Endothelial cell (in vitro differentiated cells): ENCODE results near the gene CDKN2AIP. TPM values are rescaled to one million over a fixed set of nuclear protein-coding genes. Genes with fewer than 3 reads are reported as not detected.
A peak's percentile ranks its signal among the peaks of the same experiment; 100 is the strongest.

ENCODE experiments used
- DNase-seq: peaks from one replicate; pipeline ENCODE4 v3.0.0; 2021; ENCODE audit warnings: low spot score
- H3K27ac Mint-ChIP-seq: one replicate; pipeline ENCODE4 v1.8.0; 2021; ENCODE audit warnings: mixed read lengths, inconsistent platforms; ENCODE audit not compliant: unreplicated experiment
- H3K27me3 Mint-ChIP-seq: one replicate; pipeline ENCODE4 v1.8.0; 2021; ENCODE audit warnings: mild to moderate bottlenecking, moderate library complexity, mixed read lengths, inconsistent platforms; ENCODE audit not compliant: unreplicated experiment
- H3K36me3 Mint-ChIP-seq: one replicate; pipeline ENCODE4 v1.8.0; 2021; ENCODE audit warnings: mild to moderate bottlenecking, low read depth, mixed read lengths, inconsistent platforms; ENCODE audit not compliant: unreplicated experiment
- H3K4me1 Mint-ChIP-seq: one replicate; pipeline ENCODE4 v1.8.0; 2021; ENCODE audit warnings: mild to moderate bottlenecking, mixed read lengths, inconsistent platforms; ENCODE audit not compliant: unreplicated experiment
- H3K4me3 Mint-ChIP-seq: one replicate; pipeline ENCODE4 v1.8.0; 2021; ENCODE audit warnings: mild to moderate bottlenecking, mixed read lengths, inconsistent platforms; ENCODE audit not compliant: unreplicated experiment
- H3K9me3 Mint-ChIP-seq: one replicate; pipeline ENCODE4 v1.8.0; 2021; ENCODE audit warnings: mixed read lengths, inconsistent platforms; ENCODE audit not compliant: unreplicated experiment
- CTCF ChIP-seq: fragments of 200-600 bp; sonication (generic); IDR thresholded peaks from one replicate; pipeline ENCODE4 v1.5.0; 2021; ENCODE audit warnings: antibody characterized with exemption; ENCODE audit not compliant: unreplicated experiment
- total RNA-seq: library from RNA; stranded (reverse); fragmentation: NEBNext Ultra II Directional; extraction: Animal tissue kit (Norgen Biotek cat#: 25700); gene quantifications from one replicate; pipeline ENCODE4 v1.2.1, GENCODE V29; 2021; ENCODE audit not compliant: unreplicated experiment

Gene CDKN2AIP
- total RNA-seq, 1 donor from 2014 or later = 22.0 TPM

GRCh38 chr4:183424109-183424744, 20.2 kb upstream of the CDKN2AIP start:
- no peak for DNase-seq
- no peak for TF ChIP-seq CTCF
- Mint-ChIP-seq H3K9me3 (no peaks in the 10 kb centered on the region), H3K36me3 (no peaks in the 10 kb centered on the region), H3K4me1 (peaks cover 3% of the 10 kb centered on the region), H3K27me3 (peaks cover 2% of the 10 kb centered on the region), H3K27ac (no peak overlapping the region), H3K4me3 (no peak overlapping the region)

GRCh38 chr4:183426507-183426906, 17.9 kb upstream of the CDKN2AIP start:
- Mint-ChIP-seq H3K27ac (no peak overlapping the region), H3K4me3 (no peak overlapping the region), H3K27me3 (peaks cover 2% of the 10 kb centered on the region), H3K9me3 (no peaks in the 10 kb centered on the region), H3K4me1 (peaks cover 21% of the 10 kb centered on the region), H3K36me3 (no peaks in the 10 kb centered on the region)
- no peak for TF ChIP-seq CTCF
- no peak for DNase-seq

GRCh38 chr4:183429489-183429888, 14.9 kb upstream of the CDKN2AIP start:
- H3K4me1 Mint-ChIP-seq = peaks cover 25% of the 10 kb centered on the region
- H3K4me3 Mint-ChIP-seq = no peak overlapping the region
- H3K36me3 Mint-ChIP-seq = peaks cover 6% of the 10 kb centered on the region
- peak overlapping the region; percentile 94 for H3K27ac Mint-ChIP-seq
- no peak for TF ChIP-seq CTCF
- DNase-seq = no peak
- H3K27me3 Mint-ChIP-seq = peaks cover 3% of the 10 kb centered on the region
- no peaks in the 10 kb centered on the region for H3K9me3 Mint-ChIP-seq

GRCh38 chr4:183430317-183430993, 14.0 kb upstream of the CDKN2AIP start:
- Mint-ChIP-seq H3K4me1 (peaks cover 27% of the 10 kb centered on the region), H3K36me3 (peaks cover 7% of the 10 kb centered on the region), H3K27me3 (peaks cover 3% of the 10 kb centered on the region), H3K4me3 (no peak overlapping the region), H3K27ac (peak overlapping the region; percentile 92), H3K9me3 (no peaks in the 10 kb centered on the region)
- no peak for TF ChIP-seq CTCF
- DNase-seq = peak; percentile 57

- peaks cover 7% of the 10 kb centered on the region for H3K36me3 Mint-ChIP-seq
- no peak for DNase-seq
- H3K27ac Mint-ChIP-seq = peak overlapping the region; percentile 92
Observed at GRCh38 chr4:183430994-183431347, 13.5 kb upstream of the CDKN2AIP start.

More at GRCh38 chr4:183430994-183431347, 13.5 kb upstream of the CDKN2AIP start:
- Mint-ChIP-seq H3K4me1 (peaks cover 27% of the 10 kb centered on the region), H3K9me3 (no peaks in the 10 kb centered on the region), H3K4me3 (no peak overlapping the region), H3K27me3 (peaks cover 3% of the 10 kb centered on the region)
- TF ChIP-seq CTCF = no peak
